Esophagus squamous epithelium (tissue), 5 donors: ENCODE results near the gene C19orf38. TPM values are rescaled to one million over a fixed set of nuclear protein-coding genes. Genes with fewer than 3 reads are reported as not detected.
A peak's percentile ranks its signal among the peaks of the same experiment; 100 is the strongest.

Experiments
- DNase-seq: peaks from one replicate; lab custom pipeline; 2025; lab: John Stamatoyannopoulos, UW
- H3K27ac ChIP-seq, 4 donors: fragments of 200-600 bp; sonication (generic); one replicate each; pipeline ENCODE4 v1.5.1; 2016 to 2019; ENCODE audit warnings: mild to moderate bottlenecking in 1 of 4
- H3K27me3 ChIP-seq, 4 donors: fragments of 200-600 bp; sonication (generic); 1 replicate in 3 of 4; 2 replicates in 1 of 4; pipeline versions ENCODE4 v1.5.1 to v1.6.0; 2017 to 2021; ENCODE audit warnings: antibody characterized with exemption in 1 of 4
- H3K36me3 ChIP-seq, 3 donors: fragments of 200-600 bp; sonication (generic); one replicate each; pipeline ENCODE4 v1.5.1; 2016 to 2019
- H3K4me1 ChIP-seq, 3 donors: fragments of 200-600 bp; sonication (generic); one replicate each; pipeline ENCODE4 v1.5.1; 2017 to 2019
- H3K4me3 ChIP-seq, 4 donors: fragments of 200-600 bp; sonication (generic); 1 replicate in 3 of 4; 2 replicates in 1 of 4; pipeline ENCODE4 v1.5.1; 2016 to 2019; ENCODE audit warnings: mild to moderate bottlenecking in 2 of 4, moderate library complexity in 1 of 4
- H3K9me3 ChIP-seq, 3 donors: fragments of 200-600 bp; sonication (generic); one replicate each; pipeline ENCODE4 v1.5.1; 2016 to 2019
- POLR2A ChIP-seq, 4 donors: fragments of 450-650 bp; IDR thresholded peaks; one replicate each; pipeline ENCODE4 v1.6.1; 2017; ENCODE audit warnings: antibody characterized with exemption in 4 of 4, mild to moderate bottlenecking in 4 of 4, moderate library complexity in 3 of 4
- WGBS, 2 donors: methylation state at CpG; one replicate each; pipeline ENCODE4 v1.1.5; 2018; 5-methylcytosine and 5-hydroxymethylcytosine counted together
- intact Hi-C: fragments of 100-400 bp; cut with DNase I; formaldehyde crosslinking; loops from one replicate; pipeline ENCODE4 v1.15.0; 2022
- total RNA-seq, 4 donors: library from RNA; depleted of rRNA; stranded (reverse); fragments of >200 nt; gene quantifications; one replicate each; pipeline ENCODE4 v1.1.0, GENCODE V29; 2016
- TF ChIP-seq, protein P1 (sequence below), 6 experiments: fragments of 450-650 bp in 4 of 6; fragments of 200-600 bp in 2 of 6; sonication (generic) in 2 of 6; IDR thresholded peaks; one replicate each; pipeline ENCODE4 v1.5.1; 2016 to 2019; ENCODE audit warnings: antibody characterized with exemption in 6 of 6, mild to moderate bottlenecking in 4 of 6, moderate library complexity in 4 of 6
- donor health status: DM: yes; HTN: yes; CAD: no.

Gene C19orf38
- total RNA-seq, 4 donors from 2014 or later = 0.38 to 1.3 TPM; not detected in 2

- WGBS, 2 donors = 70 to 98% methylated on average over 2 to 7 of the region's 19 CpGs
- Histone ChIP-seq H3K9me3 (no peaks in the 10 kb centered on the region), H3K4me3 (no peak overlapping the region), H3K36me3 (peaks cover 9 to 100% (median 10%) of the 10 kb centered on the region in 3 donors), H3K4me1 (peaks cover 3 to 49% (median 4%) of the 10 kb centered on the region in 3 donors), H3K27ac (no peak overlapping the region), H3K27me3 (no peaks in the 10 kb centered on the region)
- intact Hi-C loops = no loop called here
- TF ChIP-seq, protein P1, sequence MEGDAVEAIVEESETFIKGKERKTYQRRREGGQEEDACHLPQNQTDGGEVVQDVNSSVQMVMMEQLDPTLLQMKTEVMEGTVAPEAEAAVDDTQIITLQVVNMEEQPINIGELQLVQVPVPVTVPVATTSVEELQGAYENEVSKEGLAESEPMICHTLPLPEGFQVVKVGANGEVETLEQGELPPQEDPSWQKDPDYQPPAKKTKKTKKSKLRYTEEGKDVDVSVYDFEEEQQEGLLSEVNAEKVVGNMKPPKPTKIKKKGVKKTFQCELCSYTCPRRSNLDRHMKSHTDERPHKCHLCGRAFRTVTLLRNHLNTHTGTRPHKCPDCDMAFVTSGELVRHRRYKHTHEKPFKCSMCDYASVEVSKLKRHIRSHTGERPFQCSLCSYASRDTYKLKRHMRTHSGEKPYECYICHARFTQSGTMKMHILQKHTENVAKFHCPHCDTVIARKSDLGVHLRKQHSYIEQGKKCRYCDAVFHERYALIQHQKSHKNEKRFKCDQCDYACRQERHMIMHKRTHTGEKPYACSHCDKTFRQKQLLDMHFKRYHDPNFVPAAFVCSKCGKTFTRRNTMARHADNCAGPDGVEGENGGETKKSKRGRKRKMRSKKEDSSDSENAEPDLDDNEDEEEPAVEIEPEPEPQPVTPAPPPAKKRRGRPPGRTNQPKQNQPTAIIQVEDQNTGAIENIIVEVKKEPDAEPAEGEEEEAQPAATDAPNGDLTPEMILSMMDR (IDR thresholded peaks at IDR 0.05) = no peak
- no peak for DNase-seq
Measured at GRCh38 chr19:10812196-10812595, 36.0 kb upstream of the C19orf38 start.

- Histone ChIP-seq H3K4me1 (peaks cover 3 to 51% (median 4%) of the 10 kb centered on the region in 3 donors), H3K27ac (peak overlapping the region in 3 of 4 donors; percentile 46 to 75 (median 52)), H3K36me3 (peaks cover 9 to 99% (median 10%) of the 10 kb centered on the region in 3 donors), H3K27me3 (no peaks in the 10 kb centered on the region), H3K4me3 (no peak overlapping the region), H3K9me3 (no peaks in the 10 kb centered on the region)
- intact Hi-C loops = no loop called here
- TF ChIP-seq, protein P1 (IDR thresholded peaks at IDR 0.05) = no peak
- no peak for TF ChIP-seq POLR2A (IDR thresholded peaks at IDR 0.05)
- DNase-seq = no peak
- WGBS, 2 donors = 61 to 71% methylated on average over 5 to 7 of the region's 9 CpGs
Measured at GRCh38 chr19:10812902-10813404, 35.3 kb upstream of the C19orf38 start.

DNA sequence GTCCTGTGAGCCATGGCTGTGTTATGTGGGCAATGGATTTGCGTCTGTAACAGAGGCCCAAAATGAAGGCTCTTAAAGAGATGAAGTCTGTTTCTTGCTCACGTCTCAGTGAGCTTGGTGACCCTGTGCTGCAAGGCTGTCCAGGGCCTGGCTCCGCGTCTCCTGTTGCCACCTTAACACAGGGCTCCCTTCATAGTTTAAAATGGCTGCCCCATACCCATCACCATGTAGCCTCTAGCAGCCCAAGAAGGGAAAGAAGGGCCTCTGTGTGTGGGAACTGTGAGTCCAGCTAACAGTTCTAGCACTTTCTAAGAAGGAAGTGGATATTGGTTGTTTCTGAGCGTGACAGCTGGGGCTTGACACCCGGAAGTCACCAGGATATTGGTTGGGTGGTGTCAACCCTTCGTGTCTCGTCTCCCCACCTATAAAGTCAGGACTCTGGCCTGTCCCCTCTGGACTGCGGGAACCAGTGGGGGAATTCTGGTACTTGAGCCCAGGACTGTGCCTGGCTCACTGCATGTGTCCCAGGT, 33.1 kb upstream of the C19orf38 start:
- Histone ChIP-seq H3K36me3 (peaks cover 9 to 99% (median 11%) of the 10 kb centered on the region in 3 donors), H3K4me3 (no peak overlapping the region), H3K4me1 (peaks cover 0 to 46% (median 10%) of the 10 kb centered on the region in 3 donors), H3K27ac (peak overlapping the region in 1 of 4 donors; percentile 21), H3K27me3 (no peaks in the 10 kb centered on the region), H3K9me3 (no peaks in the 10 kb centered on the region)
- intact Hi-C loops = no loop called here
- 100% methylated on average over 5 of the region's 9 CpGs for WGBS, 2 donors
- TF ChIP-seq, protein P1 (IDR thresholded peaks at IDR 0.05) = no peak
- DNase-seq = no peak

- Histone ChIP-seq H3K4me1 (peaks cover 0 to 42% (median 10%) of the 10 kb centered on the region in 3 donors), H3K4me3 (peak overlapping the region in 3 of 4 donors; percentile 23 to 46 (median 36)), H3K27ac (peak overlapping the region; percentile 55 to 86 (median 73)), H3K27me3 (no peaks in the 10 kb centered on the region), H3K9me3 (no peaks in the 10 kb centered on the region), H3K36me3 (peaks cover 5 to 99% (median 19%) of the 10 kb centered on the region in 3 donors)
- intact Hi-C loops = no loop called here
- TF ChIP-seq, protein P1 (IDR thresholded peaks at IDR 0.05) = no peak
- TF ChIP-seq POLR2A (IDR thresholded peaks at IDR 0.05) = no peak
- WGBS, 2 donors = 89 to 93% methylated on average over 10 to 12 of the region's 21 CpGs
- DNase-seq = no peak
Measured at GRCh38 chr19:10815969-10816644, 32.1 kb upstream of the C19orf38 start.

GRCh38 chr19:10816691-10817090, 31.5 kb upstream of the C19orf38 start:
- Histone ChIP-seq H3K36me3 (peaks cover 0 to 99% (median 14%) of the 10 kb centered on the region in 3 donors), H3K27ac (peak overlapping the region; percentile 55 to 86 (median 73)), H3K27me3 (no peaks in the 10 kb centered on the region), H3K4me3 (peak overlapping the region; percentile 5 to 46 (median 30)), H3K9me3 (no peaks in the 10 kb centered on the region), H3K4me1 (peaks cover 0 to 42% (median 10%) of the 10 kb centered on the region in 3 donors)
- 91% methylated on average over 7 of the region's 11 CpGs; no CpG with 5 or more reads in 1 of the 2 donors for WGBS, 2 donors
- no peak for DNase-seq
- intact Hi-C loops = no loop called here
- no peak for TF ChIP-seq POLR2A (IDR thresholded peaks at IDR 0.05)
- TF ChIP-seq, protein P1 (IDR thresholded peaks at IDR 0.05) = no peak
